Stimulated activated CD4-positive, alpha-beta T cell treated with anti-CD3 and anti-CD28 coated beads, TNF-alpha, amount 100 ng/mL, for 48 hours (primary cell): ENCODE measurements around the gene OGFR.
A peak's percentile ranks its signal among the peaks of the same experiment; 100 is the strongest.

ENCODE experiments used
- DNase-seq, 3 donors: peaks; one replicate each; pipeline ENCODE4 v3.0.0-alpha.2; 2020; ENCODE audit warnings: low read depth in 3 of 3

The OGFR gene

GRCh38 chr20:62815066-62815991, 10.7 kb downstream of the OGFR start:
- DNase-seq: no peak

GRCh38 chr20:62816031-62816883, 11.6 kb downstream of the OGFR start:
- DNase-seq: no peak

GRCh38 chr20:62816884-62817873, 12.5 kb downstream of the OGFR start, which contains the start of gene COL9A3:
Gene COL9A3, plus strand, starts transcription at chr20:62817050. Its CDS starts 15 bp downstream, at chr20:62817065.
- DNase-seq: no peak

GRCh38 chr20:62817975-62818591, 13.4 kb downstream of the OGFR start:
- no peak for DNase-seq

- no peak for DNase-seq
Observed at GRCh38 chr20:62818592-62819493, 14.2 kb downstream of the OGFR start.

GRCh38 chr20:62819494-62820174, 15.0 kb downstream of the OGFR start:
- no peak for DNase-seq

- DNase-seq: no peak
Observed at GRCh38 chr20:62820208-62820961, 15.8 kb downstream of the OGFR start.

- DNase-seq: no peak
Observed at GRCh38 chr20:62820962-62821725, 16.5 kb downstream of the OGFR start.

- DNase-seq: no peak
Observed at GRCh38 chr20:62821726-62822210, 17.1 kb downstream of the OGFR start.

- no peak for DNase-seq
Observed at GRCh38 chr20:62822239-62822787, 17.7 kb downstream of the OGFR start.

- DNase-seq: peak in 1 of 3 donors; percentile 58
Observed at GRCh38 chr20:62822788-62823651, 18.4 kb downstream of the OGFR start.

GRCh38 chr20:62823688-62824475, 19.2 kb downstream of the OGFR start:
- DNase-seq: no peak

- peak in 1 of 3 donors; percentile 30 for DNase-seq
Observed at GRCh38 chr20:62824476-62825332, 20.1 kb downstream of the OGFR start.

- DNase-seq: no peak
Observed at GRCh38 chr20:62825333-62825985, 20.8 kb downstream of the OGFR start.
